ENCODE data around the gene UPK2. TPM values are rescaled to one million over a fixed set of nuclear protein-coding genes. Genes with fewer than 3 reads are reported as not detected.

The UPK2 gene
- total and polyA plus RNA-seq, 2 of the 13 experiments (the other 11 are each of a cell fraction or from before 2014, with no cell fraction given): not detected

DNA sequence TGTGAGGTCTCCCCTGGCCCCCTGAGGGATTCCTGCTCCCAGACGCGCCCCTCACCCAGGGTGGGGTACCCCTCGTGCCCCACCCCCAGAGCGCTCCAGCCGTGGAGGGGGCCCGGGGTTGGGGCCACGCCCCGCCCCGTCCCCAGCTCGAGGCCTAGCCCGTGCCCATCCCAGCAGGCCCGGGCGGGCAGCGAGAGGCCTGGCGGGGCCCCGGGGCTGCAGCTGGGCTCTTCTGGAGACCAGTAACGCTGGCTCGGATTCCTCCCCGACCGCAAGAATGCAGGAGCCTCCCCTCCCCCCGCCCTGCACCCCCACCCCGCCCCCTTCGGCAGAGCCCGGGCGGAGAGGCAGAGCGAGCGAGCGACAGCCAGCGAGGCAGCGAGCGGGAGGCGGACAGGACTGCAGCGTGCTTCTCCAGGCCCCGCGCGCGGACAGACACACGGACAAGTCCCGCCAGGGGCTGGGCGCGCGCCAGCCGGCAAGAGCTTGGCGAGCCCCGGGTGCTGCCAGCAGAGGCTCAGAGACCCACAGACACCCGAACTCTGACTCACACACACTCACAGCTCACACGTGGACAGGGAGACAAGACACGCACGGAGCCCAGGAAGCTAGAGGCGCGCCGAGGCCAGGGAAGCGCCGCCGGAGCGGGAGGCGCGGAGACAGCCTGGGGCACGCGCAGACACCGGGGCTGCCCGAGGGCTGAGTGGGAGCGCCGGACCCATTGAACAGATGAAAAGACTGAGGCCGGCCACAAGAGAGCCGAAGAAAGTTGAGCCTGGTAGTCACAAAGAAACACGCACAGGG is 45.6 kb upstream of the UPK2 start (continued):
- TF ChIP-seq, protein P1, sequence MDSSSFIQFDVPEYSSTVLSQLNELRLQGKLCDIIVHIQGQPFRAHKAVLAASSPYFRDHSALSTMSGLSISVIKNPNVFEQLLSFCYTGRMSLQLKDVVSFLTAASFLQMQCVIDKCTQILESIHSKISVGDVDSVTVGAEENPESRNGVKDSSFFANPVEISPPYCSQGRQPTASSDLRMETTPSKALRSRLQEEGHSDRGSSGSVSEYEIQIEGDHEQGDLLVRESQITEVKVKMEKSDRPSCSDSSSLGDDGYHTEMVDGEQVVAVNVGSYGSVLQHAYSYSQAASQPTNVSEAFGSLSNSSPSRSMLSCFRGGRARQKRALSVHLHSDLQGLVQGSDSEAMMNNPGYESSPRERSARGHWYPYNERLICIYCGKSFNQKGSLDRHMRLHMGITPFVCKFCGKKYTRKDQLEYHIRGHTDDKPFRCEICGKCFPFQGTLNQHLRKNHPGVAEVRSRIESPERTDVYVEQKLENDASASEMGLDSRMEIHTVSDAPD (CRISPR knock-in tag; IDR thresholded peaks at IDR 0.05): no peak
- TF ChIP-seq NFE2L2 (IDR thresholded peaks at IDR 0.05; ENCODE audit: low read length): no peak
- TF ChIP-seq TP53 (CRISPR knock-in tag; conservative IDR thresholded peaks at IDR 0.05): no peak
- TF ChIP-seq MAFF (IDR thresholded peaks at IDR 0.05; ENCODE audit: low read depth, low read length): no peak
- no peak for TF ChIP-seq CREM (IDR thresholded peaks at IDR 0.05)
- TF ChIP-seq CREM (CRISPR knock-in tag; IDR thresholded peaks at IDR 0.05): no peak
- no peak for TF ChIP-seq SIN3B (IDR thresholded peaks at IDR 0.05; ENCODE audit: low read length)
- TF ChIP-seq, protein P2, sequence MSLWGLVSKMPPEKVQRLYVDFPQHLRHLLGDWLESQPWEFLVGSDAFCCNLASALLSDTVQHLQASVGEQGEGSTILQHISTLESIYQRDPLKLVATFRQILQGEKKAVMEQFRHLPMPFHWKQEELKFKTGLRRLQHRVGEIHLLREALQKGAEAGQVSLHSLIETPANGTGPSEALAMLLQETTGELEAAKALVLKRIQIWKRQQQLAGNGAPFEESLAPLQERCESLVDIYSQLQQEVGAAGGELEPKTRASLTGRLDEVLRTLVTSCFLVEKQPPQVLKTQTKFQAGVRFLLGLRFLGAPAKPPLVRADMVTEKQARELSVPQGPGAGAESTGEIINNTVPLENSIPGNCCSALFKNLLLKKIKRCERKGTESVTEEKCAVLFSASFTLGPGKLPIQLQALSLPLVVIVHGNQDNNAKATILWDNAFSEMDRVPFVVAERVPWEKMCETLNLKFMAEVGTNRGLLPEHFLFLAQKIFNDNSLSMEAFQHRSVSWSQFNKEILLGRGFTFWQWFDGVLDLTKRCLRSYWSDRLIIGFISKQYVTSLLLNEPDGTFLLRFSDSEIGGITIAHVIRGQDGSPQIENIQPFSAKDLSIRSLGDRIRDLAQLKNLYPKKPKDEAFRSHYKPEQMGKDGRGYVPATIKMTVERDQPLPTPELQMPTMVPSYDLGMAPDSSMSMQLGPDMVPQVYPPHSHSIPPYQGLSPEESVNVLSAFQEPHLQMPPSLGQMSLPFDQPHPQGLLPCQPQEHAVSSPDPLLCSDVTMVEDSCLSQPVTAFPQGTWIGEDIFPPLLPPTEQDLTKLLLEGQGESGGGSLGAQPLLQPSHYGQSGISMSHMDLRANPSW (CRISPR knock-in tag; IDR thresholded peaks at IDR 0.05; ENCODE audit: borderline replicate concordance): no peak
- TF ChIP-seq KLF11 (CRISPR knock-in tag; IDR thresholded peaks at IDR 0.05): no peak
- no peak for TF ChIP-seq ZNF75D (CRISPR knock-in tag; IDR thresholded peaks at IDR 0.05; ENCODE audit: borderline replicate concordance)
- no peak for TF ChIP-seq SALL2 (CRISPR knock-in tag; IDR thresholded peaks at IDR 0.05)
- TF ChIP-seq KDM4B (CRISPR knock-in tag; IDR thresholded peaks at IDR 0.05): no peak
- TF ChIP-seq TSC22D2 (CRISPR knock-in tag; IDR thresholded peaks at IDR 0.05; ENCODE audit: borderline replicate concordance): no peak
- TF ChIP-seq AGO2 (optimal IDR thresholded peaks at IDR 0.05; ENCODE audit: low read depth, low read length): peak; percentile 96
- TF ChIP-seq SMAD3 (CRISPR knock-in tag; IDR thresholded peaks at IDR 0.05): no peak
- TF ChIP-seq DPF2 (CRISPR knock-in tag; IDR thresholded peaks at IDR 0.05; ENCODE audit: borderline replicate concordance, low read depth): no peak
- TF ChIP-seq SIN3A (IDR thresholded peaks at IDR 0.05; ENCODE audit: borderline replicate concordance, low read depth, low read length): no peak
- TF ChIP-seq EEA1 (CRISPR knock-in tag; IDR thresholded peaks at IDR 0.05; ENCODE audit: borderline replicate concordance): no peak
- no peak for TF ChIP-seq TBX3 (IDR thresholded peaks at IDR 0.05; ENCODE audit: borderline replicate concordance)
- TF ChIP-seq NR2F2 (IDR thresholded peaks at IDR 0.05; ENCODE audit: borderline replicate concordance, low read depth): no peak
- no peak for TF ChIP-seq ZNF335 (CRISPR knock-in tag; IDR thresholded peaks at IDR 0.05)
- TF ChIP-seq, protein P3, sequence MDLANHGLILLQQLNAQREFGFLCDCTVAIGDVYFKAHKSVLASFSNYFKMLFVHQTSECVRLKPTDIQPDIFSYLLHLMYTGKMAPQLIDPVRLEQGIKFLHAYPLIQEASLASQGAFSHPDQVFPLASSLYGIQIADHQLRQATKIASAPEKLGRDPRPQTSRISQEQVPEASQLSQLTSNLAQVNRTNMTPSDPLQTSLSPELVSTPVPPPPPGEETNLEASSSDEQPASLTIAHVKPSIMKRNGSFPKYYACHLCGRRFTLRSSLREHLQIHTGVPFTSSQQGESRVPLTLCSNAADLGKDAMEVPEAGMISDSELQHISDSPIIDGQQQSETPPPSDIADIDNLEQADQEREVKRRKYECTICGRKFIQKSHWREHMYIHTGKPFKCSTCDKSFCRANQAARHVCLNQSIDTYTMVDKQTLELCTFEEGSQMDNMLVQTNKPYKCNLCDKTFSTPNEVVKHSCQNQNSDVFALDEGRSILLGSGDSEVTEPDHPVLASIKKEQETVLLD (CRISPR knock-in tag; IDR thresholded peaks at IDR 0.05; ENCODE audit: low read depth): 0 out of 2 replicates have a peak, but pooled peaks have one; percentile 9
- no peak for TF ChIP-seq RARG (CRISPR knock-in tag; IDR thresholded peaks at IDR 0.05; ENCODE audit: low read depth)
- TF ChIP-seq KDM2A (CRISPR knock-in tag; IDR thresholded peaks at IDR 0.05; ENCODE audit: borderline replicate concordance, low read depth): peak; percentile 64; the same call in 1 of the 2 replicates
- no peak for TF ChIP-seq POLR2AphosphoS2 (IDR thresholded peaks at IDR 0.05; ENCODE audit: low read depth, low read length)
- TF ChIP-seq ZNF720 (CRISPR knock-in tag; IDR thresholded peaks at IDR 0.05): no peak
- no peak for TF ChIP-seq ZNF607 (CRISPR knock-in tag; IDR thresholded peaks at IDR 0.05; ENCODE audit: borderline replicate concordance)

Data from HepG2 (cell line).